Astrocyte of the spinal cord (primary cell): ENCODE data around the gene DHRS13.
A peak's percentile ranks its signal among the peaks of the same experiment; 100 is the strongest.
"Not testable (repeated sequence)": the region's sequence is repeated elsewhere in the genome, so short reads cannot be mapped to it uniquely, and the experiment has no call there.

ENCODE experiments used
- DNase-seq: peaks from one replicate; pipeline ENCODE4 v3.0.0; 2011; ENCODE audit warnings: low read depth, low spot score
- H3K4me3 ChIP-seq: 2 replicates; pipeline ENCODE4 v1.5.1; 2011; ENCODE audit warnings: low read depth, mild to moderate bottlenecking, low read length, moderate library complexity
- CTCF ChIP-seq: IDR thresholded peaks from 2 replicates; pipeline ENCODE4 v1.5.1; 2012; ENCODE audit warnings: low read depth, mild to moderate bottlenecking, low read length, inconsistent platforms
- in situ Hi-C: cut with HindIII; loops from 2 replicates; pipeline ENCODE4 v1.10.0; 2017; ENCODE audit warnings: low sequenced_read_pairs

The DHRS13 gene

DNA sequence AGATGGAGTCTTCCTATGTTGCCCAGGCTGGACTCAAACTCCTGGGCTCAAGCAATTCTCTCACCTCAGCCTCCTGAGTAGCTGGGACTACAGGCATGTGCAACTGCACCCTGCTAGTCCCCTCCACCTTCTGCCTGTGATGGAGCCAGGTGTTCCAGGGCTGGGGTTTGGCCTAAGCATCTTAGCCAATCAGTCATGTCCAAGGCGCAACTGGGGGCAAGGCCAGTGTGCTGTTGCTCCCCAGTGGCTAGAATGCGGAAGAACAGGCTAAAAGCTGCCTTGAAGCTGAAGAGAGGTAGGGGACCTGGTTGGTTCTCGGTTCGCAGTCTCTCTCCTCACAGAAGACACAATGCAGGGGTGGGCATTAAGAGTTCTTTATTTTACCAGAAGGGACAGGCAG lies 23.9 kb downstream of the DHRS13 start:
- in situ Hi-C loops, result no loop called here
- DNase-seq, result peak; percentile 44
- TF ChIP-seq CTCF, result peak; percentile 68
- H3K4me3 ChIP-seq, result no peak overlapping the region

GRCh38 chr17:28878158-28878910 lies 24.5 kb downstream of the DHRS13 start:
- no peak for DNase-seq
- no peak overlapping the region for H3K4me3 ChIP-seq
- no peak for TF ChIP-seq CTCF
- in situ Hi-C loops, result no loop called here

GRCh38 chr17:28877150-28877711 lies 25.6 kb downstream of the DHRS13 start:
- H3K4me3 ChIP-seq, DNase-seq, in situ Hi-C loops: not testable (repeated sequence)

- DNase-seq, result no peak
- TF ChIP-seq CTCF, result no peak
- H3K4me3 ChIP-seq, result no peak overlapping the region
- in situ Hi-C loops, result no loop called here
These were observed 26.9 kb downstream of the DHRS13 start for GRCh38 chr17:28875848-28876550.

- DNase-seq, result no peak
- TF ChIP-seq CTCF, result no peak
- in situ Hi-C loops, result no loop called here
- H3K4me3 ChIP-seq, result no peak overlapping the region
These were observed 28.1 kb downstream of the DHRS13 start for GRCh38 chr17:28874750-28875149.

- no peak for TF ChIP-seq CTCF
- in situ Hi-C loops, result no loop called here
- no peak overlapping the region for H3K4me3 ChIP-seq
These were observed 29.0 kb downstream of the DHRS13 start for GRCh38 chr17:28873839-28874238.

DNA sequence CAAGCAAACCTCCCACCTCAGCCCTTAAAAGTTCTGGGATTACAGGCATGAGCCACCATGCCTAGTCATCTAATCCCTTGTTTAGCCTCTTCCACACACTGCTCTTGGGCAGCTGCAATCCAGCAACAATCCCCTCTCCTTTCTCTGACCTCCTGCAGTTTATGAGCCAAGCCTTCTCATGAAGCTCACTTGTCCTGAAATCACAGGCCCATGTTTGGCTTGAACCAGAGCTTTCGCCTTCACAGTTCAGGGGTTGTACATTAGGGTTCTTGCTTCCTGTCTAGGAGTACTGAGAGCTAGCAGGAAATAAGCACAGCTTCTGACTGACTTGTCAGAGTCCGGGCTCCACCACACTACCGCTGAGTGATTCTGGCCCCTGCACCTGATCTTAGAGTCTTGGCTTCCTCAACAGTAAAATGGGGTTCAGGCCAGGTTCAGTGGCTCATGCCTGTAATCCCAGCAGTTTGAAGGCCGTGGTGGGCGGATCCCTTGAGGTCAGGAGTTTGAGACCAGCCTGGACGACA lies 31.8 kb downstream of the DHRS13 start:
- no peak overlapping the region for H3K4me3 ChIP-seq
- in situ Hi-C loops, result no loop called here
- no peak for TF ChIP-seq CTCF
- no peak for DNase-seq

More at GRCh38 chr17:28873839-28874238, 29.0 kb downstream of the DHRS13 start:
- no peak for DNase-seq
